HG03565 (cell line): ENCODE results near the gene SLC25A11.
"Not testable (repeated sequence)": the region's sequence is repeated elsewhere in the genome, so short reads cannot be mapped to it uniquely, and the experiment has no call there.

Experiments used
- ATAC-seq: cut with Tn5 transposase; IDR thresholded peaks from one replicate; pipeline ENCODE4 v1.9.1; 2021; ENCODE audit warnings: mild to moderate bottlenecking, moderate library complexity; ENCODE audit not compliant: unreplicated experiment

SLC25A11 gene

GRCh38 chr17:4945176-4945943 lies 5.5 kb upstream of the SLC25A11 start:
- no peak for ATAC-seq

GRCh38 chr17:4944554-4945175 lies 4.8 kb upstream of the SLC25A11 start:
- ATAC-seq, result no peak

GRCh38 chr17:4944163-4944553 lies 4.3 kb upstream of the SLC25A11 start:
- ATAC-seq, result no peak

- no peak for ATAC-seq
Observed at GRCh38 chr17:4942760-4943508, 3.1 kb upstream of the SLC25A11 start.

- ATAC-seq, result no peak
Observed at GRCh38 chr17:4941319-4941610, 1.4 kb upstream of the SLC25A11 start.

- no peak for ATAC-seq
Observed at GRCh38 chr17:4940555-4941318, 891 bp upstream of the SLC25A11 start.

- ATAC-seq, result no peak
Observed at GRCh38 chr17:4939546-4939795, 375 bp downstream of the SLC25A11 start.

GRCh38 chr17:4938688-4939545 lies 929 bp downstream of the SLC25A11 start:
- ATAC-seq, result no peak

GRCh38 chr17:4938069-4938491 lies 1.8 kb downstream of the SLC25A11 start:
- no peak for ATAC-seq

GRCh38 chr17:4937553-4937952 lies 2.3 kb downstream of the SLC25A11 start:
- ATAC-seq, result no peak

- ATAC-seq, result no peak
Observed at GRCh38 chr17:4936436-4936835, 3.4 kb downstream of the SLC25A11 start.

GRCh38 chr17:4935650-4936049 lies 4.2 kb downstream of the SLC25A11 start:
- no peak for ATAC-seq

GRCh38 chr17:4934173-4934979 lies 5.5 kb downstream of the SLC25A11 start:
- no peak for ATAC-seq

GRCh38 chr17:4933646-4934045 lies 6.2 kb downstream of the SLC25A11 start:
- ATAC-seq, result no peak

- ATAC-seq, result no peak
Observed at GRCh38 chr17:4932756-4933155, 7.1 kb downstream of the SLC25A11 start.

- ATAC-seq, result no peak
Observed at GRCh38 chr17:4931963-4932362, 7.9 kb downstream of the SLC25A11 start, which contains the start of gene GP1BA. Gene GP1BA (plus strand): TSS chr17:4932277. CDS start chr17:4932605, 328 bp downstream.

GRCh38 chr17:4928881-4929280 lies 11.0 kb downstream of the SLC25A11 start:
- ATAC-seq, result no peak

- not testable (repeated sequence) for ATAC-seq
Observed at GRCh38 chr17:4926577-4927335, 13.1 kb downstream of the SLC25A11 start.

GRCh38 chr17:4921320-4921719 lies 18.5 kb downstream of the SLC25A11 start:
- no peak for ATAC-seq
